HG03575 (cell line): Measurements from ENCODE around the gene CDC25C.

Experiments used
- ATAC-seq: cut with Tn5 transposase; IDR thresholded peaks from one replicate; pipeline ENCODE4 v1.9.1; 2021; ENCODE audit not compliant: unreplicated experiment, insufficient number of reproducible peaks, low FRiP score; ENCODE audit errors: extremely low read depth

The CDC25C gene

DNA sequence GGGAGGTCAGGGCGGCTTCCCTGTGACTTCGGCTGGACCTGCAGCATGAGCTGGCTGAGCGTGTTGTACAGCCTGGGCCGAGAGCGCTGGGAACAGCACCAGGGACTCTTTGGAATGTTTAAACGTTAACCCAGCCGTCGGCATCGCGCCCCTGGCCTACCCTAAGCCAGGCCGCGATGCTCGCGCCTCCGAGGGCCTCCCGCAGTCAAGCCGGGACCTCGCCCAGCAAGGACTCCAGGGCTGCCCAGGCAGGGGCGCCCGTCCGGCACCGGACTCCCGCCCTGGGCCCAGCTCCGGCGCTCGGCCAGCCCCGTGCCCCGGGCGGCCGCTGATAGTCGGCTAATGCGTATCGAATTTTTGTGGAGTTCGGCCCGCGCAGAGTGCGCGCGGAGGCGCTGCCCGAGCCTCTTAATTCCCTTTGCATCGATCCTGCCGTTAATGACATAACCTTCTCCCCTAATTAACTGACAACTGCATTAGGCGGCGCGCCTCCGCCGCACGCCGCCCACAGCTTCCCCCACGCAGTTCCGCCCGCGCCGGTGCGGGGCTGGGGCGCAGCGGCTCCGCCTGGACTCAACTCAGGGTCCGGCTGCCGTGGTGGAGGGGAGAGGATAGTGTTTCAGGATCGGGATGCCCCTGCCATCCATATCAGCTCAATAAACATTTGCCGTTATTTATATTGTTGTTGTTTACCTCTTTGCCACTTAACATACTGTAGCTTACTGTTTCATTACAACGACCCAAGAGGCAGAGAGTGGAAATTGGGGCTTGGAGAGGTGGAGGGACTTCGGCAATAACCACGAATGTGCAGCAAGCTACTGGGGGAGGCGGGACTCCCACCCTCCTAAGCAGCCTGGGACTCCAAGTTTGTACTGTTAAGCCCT is 89.7 kb downstream of the CDC25C start:
- ATAC-seq: no peak

DNA sequence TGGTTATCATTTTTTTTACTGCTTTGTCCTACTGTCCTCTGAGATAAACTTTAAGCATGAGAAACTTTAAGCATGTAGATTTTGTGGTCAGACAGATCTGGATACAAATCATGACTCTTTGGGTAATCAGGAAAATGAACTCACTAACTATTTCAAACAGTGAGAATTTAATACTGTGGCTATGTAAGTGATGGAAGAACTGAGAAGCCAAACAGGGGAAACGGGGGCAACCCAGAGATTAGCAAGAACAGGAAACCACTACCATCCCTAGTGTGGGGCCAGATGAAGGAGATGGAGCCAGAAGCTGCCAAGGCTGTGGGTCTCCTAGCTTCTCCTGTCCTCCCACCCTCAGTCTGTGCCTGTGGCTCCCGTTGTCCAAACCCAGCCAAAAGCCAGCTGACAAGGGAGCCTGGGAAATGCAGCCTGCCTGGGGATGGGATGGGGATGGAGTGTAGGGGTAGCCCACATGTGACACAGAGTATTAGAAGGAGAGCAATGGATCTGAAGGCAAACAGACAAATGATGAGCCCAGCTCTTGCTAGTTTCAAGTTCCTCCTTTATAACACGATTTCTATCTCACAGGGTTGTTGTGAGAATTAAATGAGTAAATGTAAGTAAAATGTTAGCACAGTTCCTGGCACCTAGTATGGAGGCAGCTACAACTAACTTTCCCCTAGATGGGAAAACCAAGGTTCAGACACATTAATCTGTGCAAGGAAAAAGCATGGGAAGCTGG is 90.8 kb downstream of the CDC25C start:
- ATAC-seq: no peak

GRCh38 chr5:138238034-138238433 is 93.6 kb downstream of the CDC25C start:
- ATAC-seq: no peak
